ENCODE data around the gene DCAF11. TPM values are rescaled to one million over a fixed set of nuclear protein-coding genes. Genes with fewer than 3 reads are reported as not detected.

DCAF11 gene
- total and polyA plus RNA-seq, 2 of the 13 experiments (the other 11 are each of a cell fraction or from before 2014, with no cell fraction given), result 150 to 257 TPM

DNA sequence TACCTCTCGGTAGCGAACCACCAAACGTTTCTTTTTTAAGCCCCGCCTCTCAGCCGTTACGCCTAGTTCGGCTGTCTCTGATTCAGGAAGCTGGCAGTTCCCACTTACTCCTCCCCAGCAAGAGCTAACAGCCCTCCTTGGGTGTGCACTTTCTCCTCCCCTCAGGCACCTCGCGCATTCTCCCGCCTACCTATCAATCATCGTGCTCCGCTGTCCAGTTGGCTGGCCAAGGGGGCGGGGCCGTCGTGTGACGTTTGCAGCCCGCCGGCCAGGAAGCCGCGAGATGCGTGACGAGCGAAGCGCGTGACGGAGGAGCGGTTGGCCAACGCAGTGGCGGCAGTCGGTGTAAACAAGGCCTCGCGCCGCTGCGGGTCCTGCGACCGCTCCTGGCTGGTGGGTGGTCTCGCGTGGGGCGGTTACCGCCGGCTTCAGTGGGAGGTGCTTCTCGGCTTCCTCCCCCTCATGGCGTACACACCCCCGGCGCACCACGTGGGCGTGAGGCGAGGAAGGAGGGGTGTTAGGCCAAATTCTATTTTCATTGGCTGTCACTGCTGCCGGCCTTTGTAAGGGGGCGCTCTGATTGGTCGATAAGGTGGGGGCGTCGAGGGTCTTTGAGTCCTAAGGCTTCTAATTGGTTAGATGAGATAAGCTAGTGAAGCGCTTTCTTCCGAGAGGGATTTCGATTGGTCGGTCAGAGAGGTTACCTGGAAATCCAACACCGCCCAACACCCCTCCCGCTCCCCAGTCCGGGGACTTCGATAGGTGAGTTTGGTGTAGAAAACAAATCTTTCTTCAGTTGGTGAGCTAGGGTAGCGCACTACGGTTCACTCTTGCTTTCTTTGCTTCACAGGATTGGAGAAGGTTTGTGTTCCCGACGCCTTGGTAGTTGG, at the start of gene DCAF11, which contains the start of gene NRL (continued):
- TF ChIP-seq CTCF (CRISPR knock-in tag; IDR thresholded peaks at IDR 0.05) (peak; percentile 50), ZNF260 (CRISPR knock-in tag; IDR thresholded peaks at IDR 0.05; ENCODE audit: borderline replicate concordance, low read depth) (no peak), ZNF709 (CRISPR knock-in tag; IDR thresholded peaks at IDR 0.05) (peak; percentile 88), AHR (CRISPR knock-in tag; IDR thresholded peaks at IDR 0.05) (peak; percentile 98), TFAP4 (IDR thresholded peaks at IDR 0.05; ENCODE audit: borderline replicate concordance, low read depth) (peak; percentile 19; the same call in 1 of the 2 replicates), HNRNPH1 (optimal IDR thresholded peaks at IDR 0.05; ENCODE audit: low read depth, low read length) (peak; percentile 54), ZNF776 (CRISPR knock-in tag; IDR thresholded peaks at IDR 0.05) (peak; percentile 98), ZNF496 (CRISPR knock-in tag; IDR thresholded peaks at IDR 0.05; ENCODE audit: insufficient replicate concordance) (no peak), NFAT5 (CRISPR knock-in tag; IDR thresholded peaks at IDR 0.05) (peak; percentile 90), ZNF839 (CRISPR knock-in tag; IDR thresholded peaks at IDR 0.05; ENCODE audit: borderline replicate concordance) (peak; percentile 95)
- TF ChIP-seq, protein P1, sequence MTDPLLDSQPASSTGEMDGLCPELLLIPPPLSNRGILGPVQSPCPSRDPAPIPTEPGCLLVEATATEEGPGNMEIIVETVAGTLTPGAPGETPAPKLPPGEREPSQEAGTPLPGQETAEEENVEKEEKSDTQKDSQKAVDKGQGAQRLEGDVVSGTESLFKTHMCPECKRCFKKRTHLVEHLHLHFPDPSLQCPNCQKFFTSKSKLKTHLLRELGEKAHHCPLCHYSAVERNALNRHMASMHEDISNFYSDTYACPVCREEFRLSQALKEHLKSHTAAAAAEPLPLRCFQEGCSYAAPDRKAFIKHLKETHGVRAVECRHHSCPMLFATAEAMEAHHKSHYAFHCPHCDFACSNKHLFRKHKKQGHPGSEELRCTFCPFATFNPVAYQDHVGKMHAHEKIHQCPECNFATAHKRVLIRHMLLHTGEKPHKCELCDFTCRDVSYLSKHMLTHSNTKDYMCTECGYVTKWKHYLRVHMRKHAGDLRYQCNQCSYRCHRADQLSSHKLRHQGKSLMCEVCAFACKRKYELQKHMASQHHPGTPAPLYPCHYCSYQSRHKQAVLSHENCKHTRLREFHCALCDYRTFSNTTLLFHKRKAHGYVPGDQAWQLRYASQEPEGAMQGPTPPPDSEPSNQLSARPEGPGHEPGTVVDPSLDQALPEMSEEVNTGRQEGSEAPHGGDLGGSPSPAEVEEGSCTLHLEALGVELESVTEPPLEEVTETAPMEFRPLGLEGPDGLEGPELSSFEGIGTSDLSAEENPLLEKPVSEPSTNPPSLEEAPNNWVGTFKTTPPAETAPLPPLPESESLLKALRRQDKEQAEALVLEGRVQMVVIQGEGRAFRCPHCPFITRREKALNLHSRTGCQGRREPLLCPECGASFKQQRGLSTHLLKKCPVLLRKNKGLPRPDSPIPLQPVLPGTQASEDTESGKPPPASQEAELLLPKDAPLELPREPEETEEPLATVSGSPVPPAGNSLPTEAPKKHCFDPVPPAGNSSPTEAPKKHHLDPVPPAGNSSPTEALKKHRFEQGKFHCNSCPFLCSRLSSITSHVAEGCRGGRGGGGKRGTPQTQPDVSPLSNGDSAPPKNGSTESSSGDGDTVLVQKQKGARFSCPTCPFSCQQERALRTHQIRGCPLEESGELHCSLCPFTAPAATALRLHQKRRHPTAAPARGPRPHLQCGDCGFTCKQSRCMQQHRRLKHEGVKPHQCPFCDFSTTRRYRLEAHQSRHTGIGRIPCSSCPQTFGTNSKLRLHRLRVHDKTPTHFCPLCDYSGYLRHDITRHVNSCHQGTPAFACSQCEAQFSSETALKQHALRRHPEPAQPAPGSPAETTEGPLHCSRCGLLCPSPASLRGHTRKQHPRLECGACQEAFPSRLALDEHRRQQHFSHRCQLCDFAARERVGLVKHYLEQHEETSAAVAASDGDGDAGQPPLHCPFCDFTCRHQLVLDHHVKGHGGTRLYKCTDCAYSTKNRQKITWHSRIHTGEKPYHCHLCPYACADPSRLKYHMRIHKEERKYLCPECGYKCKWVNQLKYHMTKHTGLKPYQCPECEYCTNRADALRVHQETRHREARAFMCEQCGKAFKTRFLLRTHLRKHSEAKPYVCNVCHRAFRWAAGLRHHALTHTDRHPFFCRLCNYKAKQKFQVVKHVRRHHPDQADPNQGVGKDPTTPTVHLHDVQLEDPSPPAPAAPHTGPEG (CRISPR knock-in tag; IDR thresholded peaks at IDR 0.05), result peak; percentile 94
